Activated CD8-positive, alpha-beta memory T cell treated with anti-CD3 and anti-CD28 coated beads, Interleukin-2, amount 50 U/mL, for 4 hours (primary cell): ENCODE data around the gene PPP4R2.

Source experiments
- DNase-seq: peaks from one replicate; pipeline ENCODE4 v3.0.0-alpha.2; 2020

PPP4R2 gene

GRCh38 chr3:72996473-72997333 lies at the start of gene PPP4R2:
PPP4R2 (plus strand) TSS chr3:72996811; CDS start chr3:72997038, 227 bp downstream.
- DNase-seq, result peak; percentile 90

- no peak for DNase-seq
Measured at GRCh38 chr3:72947715-72948490, 48.7 kb upstream of the PPP4R2 start.

- no peak for DNase-seq
Measured at GRCh38 chr3:72949016-72949415, 47.6 kb upstream of the PPP4R2 start.

GRCh38 chr3:72950372-72950771 lies 46.2 kb upstream of the PPP4R2 start:
- DNase-seq, result no peak

GRCh38 chr3:72950801-72951200 lies 45.8 kb upstream of the PPP4R2 start:
- no peak for DNase-seq

- DNase-seq, result no peak
Measured at GRCh38 chr3:72951259-72951722, 45.3 kb upstream of the PPP4R2 start.

- no peak for DNase-seq
Measured at GRCh38 chr3:72953325-72953956, 43.2 kb upstream of the PPP4R2 start.

GRCh38 chr3:72957297-72957696 lies 39.3 kb upstream of the PPP4R2 start:
- no peak for DNase-seq

GRCh38 chr3:72959336-72959735 lies 37.3 kb upstream of the PPP4R2 start:
- no peak for DNase-seq

GRCh38 chr3:72960812-72961518 lies 35.6 kb upstream of the PPP4R2 start:
- no peak for DNase-seq

- DNase-seq, result no peak
Measured at GRCh38 chr3:72961752-72962151, 34.9 kb upstream of the PPP4R2 start.

GRCh38 chr3:72962317-72962716 lies 34.3 kb upstream of the PPP4R2 start:
- no peak for DNase-seq

- no peak for DNase-seq
Measured at GRCh38 chr3:72964633-72965032, 32.0 kb upstream of the PPP4R2 start.

GRCh38 chr3:72968266-72968664 lies 28.3 kb upstream of the PPP4R2 start:
- no peak for DNase-seq

- no peak for DNase-seq
Measured at GRCh38 chr3:72969766-72970165, 26.8 kb upstream of the PPP4R2 start.

GRCh38 chr3:72970942-72971341 lies 25.7 kb upstream of the PPP4R2 start:
- no peak for DNase-seq

- DNase-seq, result no peak
Measured at GRCh38 chr3:72972706-72973030, 23.9 kb upstream of the PPP4R2 start.

- no peak for DNase-seq
Measured at GRCh38 chr3:72973031-72973723, 23.4 kb upstream of the PPP4R2 start.

- no peak for DNase-seq
Measured at GRCh38 chr3:72973786-72974185, 22.8 kb upstream of the PPP4R2 start.

GRCh38 chr3:72974956-72975355 lies 21.7 kb upstream of the PPP4R2 start:
- DNase-seq, result no peak

- no peak for DNase-seq
Measured at GRCh38 chr3:72976281-72976741, 20.3 kb upstream of the PPP4R2 start.
